ENCODE results near the gene HIVEP2.

The HIVEP2 gene

GRCh38 chr6:142944124-142945048, 590 bp downstream of the HIVEP2 start:
- peak; percentile 82 to 84 for DNase-seq (ENCODE audit: low read depth in 2 of 2)

- DNase-seq (ENCODE audit: low read depth in 2 of 2) = no peak
Observed at GRCh38 chr6:142943711-142944123, 1.3 kb downstream of the HIVEP2 start.

GRCh38 chr6:142942805-142943227, 2.2 kb downstream of the HIVEP2 start:
- DNase-seq (ENCODE audit: low read depth in 2 of 2) = no peak

- no peak for DNase-seq (ENCODE audit: low read depth in 2 of 2)
Observed at GRCh38 chr6:142942238-142942637, 2.7 kb downstream of the HIVEP2 start.

GRCh38 chr6:142941018-142941417, 4.0 kb downstream of the HIVEP2 start:
- DNase-seq (ENCODE audit: low read depth in 2 of 2) = no peak

- DNase-seq (ENCODE audit: low read depth in 2 of 2) = no peak
Observed at GRCh38 chr6:142940487-142940886, 4.5 kb downstream of the HIVEP2 start.

- DNase-seq (ENCODE audit: low read depth in 2 of 2) = no peak
Observed at GRCh38 chr6:142938510-142938909, 6.5 kb downstream of the HIVEP2 start.

GRCh38 chr6:142937986-142938385, 7.0 kb downstream of the HIVEP2 start:
- DNase-seq (ENCODE audit: low read depth in 2 of 2) = no peak

- DNase-seq (ENCODE audit: low read depth in 2 of 2) = no peak
Observed at GRCh38 chr6:142935553-142936517, 9.1 kb downstream of the HIVEP2 start.

- DNase-seq (ENCODE audit: low read depth in 2 of 2) = no peak
Observed at GRCh38 chr6:142934599-142934998, 10.4 kb downstream of the HIVEP2 start.

GRCh38 chr6:142934106-142934505, 10.9 kb downstream of the HIVEP2 start:
- DNase-seq (ENCODE audit: low read depth in 2 of 2) = no peak

GRCh38 chr6:142933701-142934100, 11.3 kb downstream of the HIVEP2 start:
- DNase-seq (ENCODE audit: low read depth in 2 of 2) = no peak

- DNase-seq (ENCODE audit: low read depth in 2 of 2) = no peak
Observed at GRCh38 chr6:142932889-142933288, 12.1 kb downstream of the HIVEP2 start.

GRCh38 chr6:142929751-142930358, 15.1 kb downstream of the HIVEP2 start:
- no peak for DNase-seq (ENCODE audit: low read depth in 2 of 2)

- DNase-seq (ENCODE audit: low read depth in 2 of 2) = no peak
Observed at GRCh38 chr6:142927904-142928303, 17.1 kb downstream of the HIVEP2 start.

- no peak for DNase-seq (ENCODE audit: low read depth in 2 of 2)
Observed at GRCh38 chr6:142927271-142927580, 17.8 kb downstream of the HIVEP2 start.

- no peak for DNase-seq (ENCODE audit: low read depth in 2 of 2)
Observed at GRCh38 chr6:142926494-142927270, 18.3 kb downstream of the HIVEP2 start.

- no peak for DNase-seq (ENCODE audit: low read depth in 2 of 2)
Observed at GRCh38 chr6:142926177-142926493, 18.8 kb downstream of the HIVEP2 start.

GRCh38 chr6:142925575-142926110, 19.3 kb downstream of the HIVEP2 start:
- DNase-seq (ENCODE audit: low read depth in 2 of 2) = peak in 1 of 2 experiments; percentile 51

- DNase-seq (ENCODE audit: low read depth in 2 of 2) = no peak
Observed at GRCh38 chr6:142918339-142919042, 26.5 kb downstream of the HIVEP2 start.

GRCh38 chr6:142916881-142917280, 28.1 kb downstream of the HIVEP2 start:
- DNase-seq (ENCODE audit: low read depth in 2 of 2) = no peak
